WERI-Rb-1 (cell line): ENCODE results near the gene MUTYH.

Experiments
- DNase-seq: peaks from one replicate; pipeline ENCODE4 v3.0.0-alpha.2; 2020
- H3K27ac ChIP-seq: fragments of 250-450 bp; sonication (Bioruptor Pico); 2 replicates; pipeline ENCODE4 v1.5.1; 2020; ENCODE audit warnings: mild to moderate bottlenecking, moderate library complexity
- H3K27me3 ChIP-seq: fragments of 250-450 bp; sonication (Bioruptor Pico); 2 replicates; pipeline ENCODE4 v1.5.1; 2021; ENCODE audit warnings: mild to moderate bottlenecking, low read depth, moderate library complexity; ENCODE audit not compliant: insufficient read depth, severe bottlenecking
- H3K36me3 ChIP-seq: fragments of 250-450 bp; sonication (Bioruptor Pico); 2 replicates; pipeline ENCODE4 v1.5.1; 2020; ENCODE audit warnings: mild to moderate bottlenecking, moderate library complexity
- H3K4me3 ChIP-seq: 2 replicates; pipeline ENCODE4 v1.5.1; 2011; ENCODE audit warnings: low read depth, mild to moderate bottlenecking, control low read depth, low read length
- H3K9me3 ChIP-seq: fragments of 250-450 bp; sonication (Bioruptor Pico); 2 replicates; pipeline ENCODE4 v1.5.1; 2021; ENCODE audit warnings: mild to moderate bottlenecking, moderate library complexity; ENCODE audit not compliant: severe bottlenecking
- CTCF ChIP-seq: IDR thresholded peaks from 2 replicates; pipeline ENCODE4 v1.5.1; 2011; ENCODE audit warnings: low read depth, mild to moderate bottlenecking, control low read depth, inconsistent platforms, low read length

Gene MUTYH

GRCh38 chr1:45322486-45323040 is 17.7 kb downstream of the MUTYH start:
- DNase-seq, result no peak
- no peak overlapping the region for H3K4me3 ChIP-seq
- no peak for TF ChIP-seq CTCF
- no peaks in the 10 kb centered on the region for H3K9me3 ChIP-seq
- no peaks in the 10 kb centered on the region for H3K27me3 ChIP-seq
- peaks cover 15% of the 10 kb centered on the region for H3K36me3 ChIP-seq
- H3K27ac ChIP-seq, result no peak overlapping the region

- Histone ChIP-seq H3K27ac (no peak overlapping the region), H3K27me3 (no peaks in the 10 kb centered on the region), H3K36me3 (peaks cover 10% of the 10 kb centered on the region), H3K4me3 (no peak overlapping the region), H3K9me3 (no peaks in the 10 kb centered on the region)
- DNase-seq, result no peak
- TF ChIP-seq CTCF, result no peak
These were observed 18.8 kb downstream of the MUTYH start for GRCh38 chr1:45321444-45321843.

GRCh38 chr1:45319761-45320160 is 20.5 kb downstream of the MUTYH start:
- no peak overlapping the region for H3K4me3 ChIP-seq
- TF ChIP-seq CTCF, result no peak
- H3K36me3 ChIP-seq, result peaks cover 10% of the 10 kb centered on the region
- no peak overlapping the region for H3K27ac ChIP-seq
- H3K9me3 ChIP-seq, result peaks cover 6% of the 10 kb centered on the region
- no peaks in the 10 kb centered on the region for H3K27me3 ChIP-seq
- DNase-seq, result no peak

GRCh38 chr1:45317166-45317565 is 23.1 kb downstream of the MUTYH start:
- no peak for TF ChIP-seq CTCF
- DNase-seq, result peak; percentile 88
- peak overlapping the region; percentile 44 for H3K4me3 ChIP-seq
- peaks cover 10% of the 10 kb centered on the region for H3K36me3 ChIP-seq
- H3K27ac ChIP-seq, result peak overlapping the region; percentile 60
- peaks cover 6% of the 10 kb centered on the region for H3K9me3 ChIP-seq
- H3K27me3 ChIP-seq, result no peaks in the 10 kb centered on the region

- no peak for TF ChIP-seq CTCF
- Histone ChIP-seq H3K4me3 (no peak overlapping the region), H3K27me3 (no peaks in the 10 kb centered on the region), H3K9me3 (peaks cover 6% of the 10 kb centered on the region), H3K36me3 (no peaks in the 10 kb centered on the region), H3K27ac (no peak overlapping the region)
- no peak for DNase-seq
These were observed 26.0 kb downstream of the MUTYH start for GRCh38 chr1:45314266-45314665.

- H3K9me3 ChIP-seq, result no peaks in the 10 kb centered on the region
- H3K27ac ChIP-seq, result no peak overlapping the region
- DNase-seq, result no peak
- H3K4me3 ChIP-seq, result no peak overlapping the region
- H3K36me3 ChIP-seq, result no peaks in the 10 kb centered on the region
- no peaks in the 10 kb centered on the region for H3K27me3 ChIP-seq
- TF ChIP-seq CTCF, result no peak
These were observed 33.3 kb downstream of the MUTYH start for GRCh38 chr1:45306905-45307304.
